Measurements from ENCODE around the gene CYP2C18. TPM values are rescaled to one million over a fixed set of nuclear protein-coding genes. Genes with fewer than 3 reads are reported as not detected.
"Not testable (repeated sequence)": the region's sequence is repeated elsewhere in the genome, so short reads cannot be mapped to it uniquely, and the experiment has no call there.

The CYP2C18 gene
- total RNA-seq, 2 experiments from 2014 or later = not detected

DNA sequence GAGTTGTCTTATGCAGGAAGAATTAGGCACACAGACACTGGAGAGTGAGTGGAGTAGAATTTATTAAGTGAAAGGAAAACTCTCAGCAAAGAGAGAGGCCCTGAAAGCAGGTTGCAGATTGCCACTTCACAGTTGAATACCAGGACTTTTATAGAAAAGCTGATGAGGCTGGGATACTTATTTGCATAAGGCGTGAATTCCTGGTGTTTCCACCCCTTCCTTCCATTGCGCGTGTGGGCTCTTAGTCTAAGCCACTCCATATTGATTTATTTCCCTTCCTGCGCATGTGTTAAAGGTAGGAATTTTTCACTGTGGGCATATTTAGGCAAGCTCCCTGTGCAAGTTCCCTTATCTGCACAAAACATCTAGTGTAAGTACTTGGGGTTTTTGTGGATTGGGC is 893 bp upstream of the CYP2C18 start:
- H3K4me1 Mint-ChIP-seq, DNase-seq, H3K27me3 Mint-ChIP-seq, H3K9me3 Mint-ChIP-seq, H3K27ac Mint-ChIP-seq, H3K4me3 Mint-ChIP-seq, H3K36me3 Mint-ChIP-seq: not testable (repeated sequence)

GRCh38 chr10:94687625-94688248 is 4.2 kb downstream of the CYP2C18 start:
- H3K4me1 Mint-ChIP-seq = no peaks in the 10 kb centered on the region
- H3K4me3 Mint-ChIP-seq = no peak overlapping the region
- DNase-seq = no peak
- H3K27ac Mint-ChIP-seq = no peak overlapping the region
- H3K9me3 Mint-ChIP-seq = peaks cover 1% of the 10 kb centered on the region
- H3K27me3 Mint-ChIP-seq = peaks cover 6% of the 10 kb centered on the region
- H3K36me3 Mint-ChIP-seq = no peaks in the 10 kb centered on the region

- no peaks in the 10 kb centered on the region for H3K27me3 Mint-ChIP-seq
- H3K4me3 Mint-ChIP-seq = no peak overlapping the region
Observed at GRCh38 chr10:94706089-94706488, 22.6 kb downstream of the CYP2C18 start.

GRCh38 chr10:94710578-94710977 is 27.0 kb downstream of the CYP2C18 start:
- no peaks in the 10 kb centered on the region for H3K4me1 Mint-ChIP-seq
- DNase-seq = no peak
- peaks cover 5% of the 10 kb centered on the region for H3K9me3 Mint-ChIP-seq
- no peak overlapping the region for H3K4me3 Mint-ChIP-seq
- no peaks in the 10 kb centered on the region for H3K27me3 Mint-ChIP-seq
- no peaks in the 10 kb centered on the region for H3K36me3 Mint-ChIP-seq
- no peak overlapping the region for H3K27ac Mint-ChIP-seq

More at GRCh38 chr10:94706089-94706488, 22.6 kb downstream of the CYP2C18 start:
- Mint-ChIP-seq H3K27ac (no peak overlapping the region), H3K4me1 (no peaks in the 10 kb centered on the region), H3K36me3 (no peaks in the 10 kb centered on the region), H3K9me3 (peaks cover 4% of the 10 kb centered on the region)
- DNase-seq = no peak

GRCh38 chr10:94725871-94726270 is 42.3 kb downstream of the CYP2C18 start:
- H3K27ac Mint-ChIP-seq = no peak overlapping the region
- H3K36me3 Mint-ChIP-seq = no peaks in the 10 kb centered on the region
- no peak overlapping the region for H3K4me3 Mint-ChIP-seq
- H3K27me3 Mint-ChIP-seq = peaks cover 3% of the 10 kb centered on the region
- no peak for DNase-seq
- no peaks in the 10 kb centered on the region for H3K9me3 Mint-ChIP-seq
- no peaks in the 10 kb centered on the region for H3K4me1 Mint-ChIP-seq

GRCh38 chr10:94735197-94735596 is 51.7 kb downstream of the CYP2C18 start:
- no peak for DNase-seq
- Mint-ChIP-seq H3K36me3 (no peaks in the 10 kb centered on the region), H3K9me3 (peaks cover 13% of the 10 kb centered on the region), H3K27ac (no peak overlapping the region), H3K4me1 (no peaks in the 10 kb centered on the region), H3K27me3 (no peaks in the 10 kb centered on the region), H3K4me3 (no peak overlapping the region)

DNA sequence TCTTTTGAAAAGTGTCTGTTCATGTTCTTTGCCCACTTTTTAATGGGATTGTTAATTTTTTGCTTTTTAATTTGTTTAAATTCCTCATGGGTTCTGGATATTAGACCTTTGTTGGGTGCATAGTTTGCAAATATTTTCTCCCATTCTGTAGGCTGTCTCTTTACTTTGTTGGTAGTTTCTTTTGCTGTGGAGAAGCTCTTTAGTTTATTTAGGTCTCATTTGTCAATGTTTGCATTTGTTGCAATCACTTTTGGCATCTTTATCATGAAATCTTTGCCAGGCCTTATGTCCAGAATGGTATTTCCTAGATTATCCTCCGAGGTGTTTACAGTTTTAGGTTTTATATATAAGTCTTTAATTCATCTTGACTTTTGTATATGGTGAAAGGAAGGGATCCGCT is 55.1 kb downstream of the CYP2C18 start:
- Mint-ChIP-seq H3K27me3 (no peaks in the 10 kb centered on the region), H3K4me1 (no peaks in the 10 kb centered on the region), H3K27ac (no peak overlapping the region), H3K4me3 (no peak overlapping the region), H3K36me3 (no peaks in the 10 kb centered on the region), H3K9me3 (peaks cover 24% of the 10 kb centered on the region)
- DNase-seq = no peak

DNA sequence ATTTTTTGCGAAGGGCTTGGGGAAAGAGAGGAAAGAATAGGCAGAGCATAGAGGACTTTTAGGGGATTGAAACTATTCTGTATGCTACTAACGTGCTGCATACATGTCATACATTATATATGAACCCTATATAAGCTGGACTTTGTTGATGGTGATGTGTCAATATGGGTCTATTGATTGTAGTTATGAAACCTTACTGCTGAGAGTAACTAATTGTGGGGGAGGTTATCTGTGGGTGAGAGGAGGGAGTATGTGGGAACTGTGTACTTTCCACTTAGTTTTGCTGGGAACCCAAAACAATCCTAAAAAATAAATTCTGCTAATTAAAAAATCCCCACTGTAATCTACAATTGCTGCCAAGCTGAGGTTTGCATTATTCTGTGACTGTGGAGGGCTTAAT is 63.6 kb downstream of the CYP2C18 start:
- Mint-ChIP-seq H3K27ac (no peak overlapping the region), H3K9me3 (peaks cover 16% of the 10 kb centered on the region), H3K4me3 (no peak overlapping the region), H3K27me3 (no peaks in the 10 kb centered on the region), H3K4me1 (no peaks in the 10 kb centered on the region), H3K36me3 (no peaks in the 10 kb centered on the region)
- no peak for DNase-seq

DNA sequence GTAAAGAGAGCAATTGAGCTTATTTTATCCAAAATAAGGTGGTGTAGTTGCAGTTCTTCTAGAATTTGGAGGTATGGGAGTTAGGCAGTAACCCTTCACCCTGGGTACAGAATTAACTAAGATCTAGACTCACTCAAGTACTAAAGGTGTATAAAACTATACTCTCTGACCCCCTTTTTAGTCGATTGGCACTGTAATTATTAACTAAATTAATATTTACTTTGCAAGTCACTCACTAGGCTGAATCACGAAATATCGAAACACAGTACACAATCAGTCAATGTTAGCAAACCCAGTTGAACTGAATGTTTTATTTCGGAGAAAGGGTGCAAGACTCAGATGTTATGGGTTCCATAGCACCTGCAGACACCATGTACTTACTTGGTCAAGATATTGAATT is 64.3 kb downstream of the CYP2C18 start:
- no peak for DNase-seq
- Mint-ChIP-seq H3K36me3 (no peaks in the 10 kb centered on the region), H3K27me3 (no peaks in the 10 kb centered on the region), H3K9me3 (peaks cover 10% of the 10 kb centered on the region), H3K27ac (no peak overlapping the region), H3K4me3 (no peak overlapping the region), H3K4me1 (no peaks in the 10 kb centered on the region)

DNA sequence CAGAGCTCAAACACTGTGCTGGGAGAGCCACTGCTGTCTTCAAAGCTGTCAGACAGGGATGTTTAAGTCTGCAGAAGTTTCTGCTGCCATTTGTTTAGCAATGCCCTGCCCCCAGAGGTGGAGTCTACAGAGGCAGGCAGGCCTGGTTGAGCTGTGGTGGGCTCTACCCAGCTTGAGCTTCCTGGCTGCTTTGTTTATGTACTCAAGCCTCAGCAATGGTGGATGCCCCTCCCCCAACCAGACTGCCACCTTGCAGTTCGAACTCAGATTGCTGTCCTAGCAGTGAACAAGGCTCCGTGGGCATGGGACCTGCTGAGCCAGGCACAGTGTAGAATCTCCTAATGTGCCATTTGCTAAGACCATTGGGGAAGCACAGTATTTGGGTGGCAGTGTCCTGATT is 74.4 kb downstream of the CYP2C18 start:
- no peaks in the 10 kb centered on the region for H3K27me3 Mint-ChIP-seq
- peaks cover 2% of the 10 kb centered on the region for H3K9me3 Mint-ChIP-seq
- H3K36me3 Mint-ChIP-seq = no peaks in the 10 kb centered on the region
- no peaks in the 10 kb centered on the region for H3K4me1 Mint-ChIP-seq
- no peak for DNase-seq
- H3K4me3 Mint-ChIP-seq = no peak overlapping the region
- H3K27ac Mint-ChIP-seq = no peak overlapping the region

GRCh38 chr10:94760586-94761178 is 77.2 kb downstream of the CYP2C18 start:
- H3K4me3 Mint-ChIP-seq = no peak overlapping the region
- H3K27me3 Mint-ChIP-seq = no peaks in the 10 kb centered on the region
- no peaks in the 10 kb centered on the region for H3K4me1 Mint-ChIP-seq
- H3K9me3 Mint-ChIP-seq = peaks cover 2% of the 10 kb centered on the region
- no peak for DNase-seq
- H3K36me3 Mint-ChIP-seq = no peaks in the 10 kb centered on the region
- H3K27ac Mint-ChIP-seq = no peak overlapping the region

DNA sequence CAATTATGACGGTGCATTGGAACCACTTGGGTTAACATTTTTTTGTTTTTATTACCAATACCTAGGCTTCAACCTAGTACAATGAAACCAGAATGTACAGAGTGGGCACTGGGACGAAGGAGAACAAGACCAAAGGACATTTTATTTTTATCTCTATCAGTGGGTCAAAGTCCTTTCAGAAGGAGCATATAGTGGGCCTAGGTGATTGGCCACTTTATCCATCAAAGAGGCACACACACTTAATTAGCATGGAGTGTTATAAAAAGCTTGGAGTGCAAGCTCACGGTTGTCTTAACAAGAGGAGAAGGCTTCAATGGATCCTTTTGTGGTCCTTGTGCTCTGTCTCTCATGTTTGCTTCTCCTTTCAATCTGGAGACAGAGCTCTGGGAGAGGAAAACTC is 78.9 kb downstream of the CYP2C18 start, which contains the start of gene CYP2C19:
Gene CYP2C19, plus strand, starts transcription at position 289 of the 400 bp plus-strand sequence. Its CDS starts 25 bp downstream, at position 314.
- H3K27me3 Mint-ChIP-seq = no peaks in the 10 kb centered on the region
- no peaks in the 10 kb centered on the region for H3K36me3 Mint-ChIP-seq
- no peaks in the 10 kb centered on the region for H3K9me3 Mint-ChIP-seq
- no peak for DNase-seq
- H3K27ac Mint-ChIP-seq = no peak within 1 kb of the TSS
- H3K4me3 Mint-ChIP-seq = no peak within 1 kb of the TSS
- no peaks in the 10 kb centered on the region for H3K4me1 Mint-ChIP-seq

- H3K36me3 Mint-ChIP-seq, H3K9me3 Mint-ChIP-seq, H3K27ac Mint-ChIP-seq, H3K4me1 Mint-ChIP-seq, H3K4me3 Mint-ChIP-seq, H3K27me3 Mint-ChIP-seq, DNase-seq: not testable (repeated sequence)
Observed at GRCh38 chr10:94775425-94775824, 91.9 kb downstream of the CYP2C18 start.

DNA sequence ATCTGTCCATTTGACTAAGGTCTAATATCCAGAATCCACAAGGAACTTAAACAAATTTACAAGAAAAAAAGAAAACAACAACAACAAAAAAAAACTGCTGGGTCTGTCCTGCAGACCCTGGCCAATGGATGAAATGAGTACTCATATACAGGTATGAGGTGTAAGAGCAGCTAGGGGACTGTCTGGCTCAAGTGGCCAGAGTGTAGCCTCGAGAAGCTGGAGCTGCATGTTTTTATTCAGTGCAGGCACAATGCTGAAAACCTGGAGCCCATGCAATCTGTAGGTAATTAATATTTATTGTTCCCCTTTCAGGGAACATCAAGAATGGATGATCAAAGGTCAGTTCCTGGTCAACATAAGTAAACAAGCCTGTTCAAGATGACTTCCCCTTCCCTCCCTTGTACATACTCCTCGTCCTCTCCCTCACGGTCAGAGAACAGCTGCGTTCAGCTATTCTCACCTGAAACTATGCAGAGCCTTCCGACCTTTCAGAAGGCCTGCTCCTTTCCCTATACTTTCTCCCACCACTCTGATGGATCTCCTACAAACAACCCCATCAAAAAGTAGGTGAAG is 94.4 kb downstream of the CYP2C18 start:
- no peaks in the 10 kb centered on the region for H3K4me1 Mint-ChIP-seq
- H3K27ac Mint-ChIP-seq = no peak overlapping the region
- H3K4me3 Mint-ChIP-seq = no peak overlapping the region
- H3K27me3 Mint-ChIP-seq = no peaks in the 10 kb centered on the region
- no peaks in the 10 kb centered on the region for H3K36me3 Mint-ChIP-seq
- peaks cover 4% of the 10 kb centered on the region for H3K9me3 Mint-ChIP-seq
- no peak for DNase-seq

DNA sequence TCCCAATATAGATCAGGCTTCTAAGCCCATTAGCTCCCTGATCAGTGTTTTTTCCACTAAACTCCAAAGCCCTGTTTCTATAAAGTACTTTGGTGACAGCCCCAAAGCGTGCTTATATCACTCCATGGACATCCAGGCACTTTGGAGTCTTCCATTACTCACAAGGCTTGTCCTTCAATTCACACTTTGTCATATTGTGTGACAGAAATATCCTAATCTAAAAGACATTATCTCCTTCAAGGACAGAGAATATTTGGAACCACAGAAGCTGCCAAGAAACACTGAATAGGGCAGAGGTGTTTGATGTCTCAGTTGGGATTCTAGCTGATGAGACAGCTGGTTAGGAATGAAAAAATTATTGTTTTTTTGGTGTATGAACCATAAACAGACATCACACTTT is 97.3 kb downstream of the CYP2C18 start:
- Mint-ChIP-seq H3K27me3 (no peaks in the 10 kb centered on the region), H3K36me3 (no peaks in the 10 kb centered on the region), H3K27ac (no peak overlapping the region), H3K4me3 (no peak overlapping the region), H3K4me1 (no peaks in the 10 kb centered on the region), H3K9me3 (peaks cover 7% of the 10 kb centered on the region)
- no peak for DNase-seq

DNA sequence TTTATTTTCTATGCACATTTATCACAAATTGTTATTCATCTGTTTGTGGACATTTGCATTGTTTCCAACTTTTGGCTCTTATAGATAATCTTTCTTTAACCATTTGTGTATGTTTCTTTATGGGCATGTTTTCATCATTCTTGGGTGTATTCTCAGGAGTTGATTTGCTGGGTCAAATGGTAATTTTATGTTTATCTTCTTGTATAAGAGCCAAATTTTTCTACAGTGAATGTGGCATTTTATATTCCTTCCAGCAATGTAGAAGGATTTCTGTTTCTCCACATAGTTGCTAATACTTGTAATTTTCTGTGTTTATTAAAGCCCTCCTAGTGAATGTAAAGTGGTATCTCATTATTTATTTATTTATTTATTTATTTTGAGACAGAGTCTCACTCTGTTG is 100.7 kb downstream of the CYP2C18 start:
- no peaks in the 10 kb centered on the region for H3K4me1 Mint-ChIP-seq
- no peak overlapping the region for H3K27ac Mint-ChIP-seq
- no peaks in the 10 kb centered on the region for H3K27me3 Mint-ChIP-seq
- H3K9me3 Mint-ChIP-seq = peaks cover 3% of the 10 kb centered on the region
- no peaks in the 10 kb centered on the region for H3K36me3 Mint-ChIP-seq
- no peak overlapping the region for H3K4me3 Mint-ChIP-seq
- DNase-seq = no peak

All from activated naive CD8-positive, alpha-beta T cell treated with anti-CD3 and anti-CD28 coated beads for 36 hours (primary cell).